HG02610 (cell line): Measurements from ENCODE around the gene ENC1.
A peak's percentile ranks its signal among the peaks of the same experiment; 100 is the strongest.
"Not testable (repeated sequence)": the region's sequence is repeated elsewhere in the genome, so short reads cannot be mapped to it uniquely, and the experiment has no call there.

Experiments used
- ATAC-seq: cut with Tn5 transposase; IDR thresholded peaks from one replicate; pipeline ENCODE4 v1.9.1; 2021; ENCODE audit warnings: mild to moderate bottlenecking, moderate library complexity; ENCODE audit not compliant: unreplicated experiment

The ENC1 gene

GRCh38 chr5:74640450-74640953, at the start of gene ENC1:
Gene ENC1 (minus strand): TSS chr5:74640728. CDS start chr5:74636485, 4,243 bp downstream.
- ATAC-seq = peak; percentile 63

GRCh38 chr5:74686962-74687751, 46.6 kb upstream of the ENC1 start:
- no peak for ATAC-seq

- ATAC-seq = peak; percentile 42
Observed at GRCh38 chr5:74685979-74686631, 45.6 kb upstream of the ENC1 start.

- peak; percentile 84 for ATAC-seq
Observed at GRCh38 chr5:74684900-74685851, 44.6 kb upstream of the ENC1 start, which contains the start of gene HEXB. Gene HEXB (plus strand): TSS chr5:74685233. CDS start chr5:74685261, 28 bp downstream.

- no peak for ATAC-seq
Observed at GRCh38 chr5:74679966-74680365, 39.4 kb upstream of the ENC1 start.

GRCh38 chr5:74679300-74679699, 38.8 kb upstream of the ENC1 start:
- not testable (repeated sequence) for ATAC-seq

- ATAC-seq = not testable (repeated sequence)
Observed at GRCh38 chr5:74678123-74678522, 37.6 kb upstream of the ENC1 start.

GRCh38 chr5:74676466-74676865, 35.9 kb upstream of the ENC1 start:
- ATAC-seq = not testable (repeated sequence)

GRCh38 chr5:74673011-74673790, 32.7 kb upstream of the ENC1 start:
- no peak for ATAC-seq

GRCh38 chr5:74672215-74672877, 31.8 kb upstream of the ENC1 start:
- ATAC-seq = no peak

- ATAC-seq = no peak
Observed at GRCh38 chr5:74670396-74671038, 30.0 kb upstream of the ENC1 start.

- ATAC-seq = no peak
Observed at GRCh38 chr5:74669821-74670220, 29.3 kb upstream of the ENC1 start.

GRCh38 chr5:74667396-74667795, 26.9 kb upstream of the ENC1 start:
- ATAC-seq = no peak

- no peak for ATAC-seq
Observed at GRCh38 chr5:74665816-74666215, 25.3 kb upstream of the ENC1 start.

- ATAC-seq = no peak
Observed at GRCh38 chr5:74665273-74665672, 24.7 kb upstream of the ENC1 start.

- no peak for ATAC-seq
Observed at GRCh38 chr5:74664551-74664950, 24.0 kb upstream of the ENC1 start.

- ATAC-seq = no peak
Observed at GRCh38 chr5:74660873-74661272, 20.3 kb upstream of the ENC1 start.

- ATAC-seq = no peak
Observed at GRCh38 chr5:74660140-74660539, 19.6 kb upstream of the ENC1 start.

GRCh38 chr5:74659172-74659571, 18.6 kb upstream of the ENC1 start:
- ATAC-seq = no peak
